ENCODE data around the gene TFR2.

- TF ChIP-seq, protein P1, sequence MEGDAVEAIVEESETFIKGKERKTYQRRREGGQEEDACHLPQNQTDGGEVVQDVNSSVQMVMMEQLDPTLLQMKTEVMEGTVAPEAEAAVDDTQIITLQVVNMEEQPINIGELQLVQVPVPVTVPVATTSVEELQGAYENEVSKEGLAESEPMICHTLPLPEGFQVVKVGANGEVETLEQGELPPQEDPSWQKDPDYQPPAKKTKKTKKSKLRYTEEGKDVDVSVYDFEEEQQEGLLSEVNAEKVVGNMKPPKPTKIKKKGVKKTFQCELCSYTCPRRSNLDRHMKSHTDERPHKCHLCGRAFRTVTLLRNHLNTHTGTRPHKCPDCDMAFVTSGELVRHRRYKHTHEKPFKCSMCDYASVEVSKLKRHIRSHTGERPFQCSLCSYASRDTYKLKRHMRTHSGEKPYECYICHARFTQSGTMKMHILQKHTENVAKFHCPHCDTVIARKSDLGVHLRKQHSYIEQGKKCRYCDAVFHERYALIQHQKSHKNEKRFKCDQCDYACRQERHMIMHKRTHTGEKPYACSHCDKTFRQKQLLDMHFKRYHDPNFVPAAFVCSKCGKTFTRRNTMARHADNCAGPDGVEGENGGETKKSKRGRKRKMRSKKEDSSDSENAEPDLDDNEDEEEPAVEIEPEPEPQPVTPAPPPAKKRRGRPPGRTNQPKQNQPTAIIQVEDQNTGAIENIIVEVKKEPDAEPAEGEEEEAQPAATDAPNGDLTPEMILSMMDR (conservative IDR thresholded peaks at IDR 0.05) = no peak
- peak; percentile 30; the same call in 1 of the 2 replicates for TF ChIP-seq ZFX (IDR thresholded peaks at IDR 0.05)
Observed at GRCh38 chr7:100582041-100582579, 59.2 kb downstream of the TFR2 start.

Data from C4-2B (cell line).